K562 (cell line): Measurements from ENCODE around the gene CASP2. TPM values are rescaled to one million over a fixed set of nuclear protein-coding genes. Genes with fewer than 3 reads are reported as not detected.

Experiments
- BCOR ChIP-seq: fragments of 450-650 bp; IDR thresholded peaks from 2 replicates; pipeline ENCODE4 v1.6.1; 2016
- BRF1 ChIP-seq: IDR thresholded peaks from 3 replicates; pipeline ENCODE4 v1.6.1; 2011; ENCODE audit warnings: borderline replicate concordance, mild to moderate bottlenecking; ENCODE audit not compliant: insufficient read length; ENCODE audit errors: extremely low read depth
- ETS1 ChIP-seq: conservative IDR thresholded peaks from 2 replicates; pipeline ENCODE4 v1.6.1; 2011; ENCODE audit warnings: low read depth, mild to moderate bottlenecking, low read length; ENCODE audit not compliant: control insufficient read depth
- HDAC2 ChIP-seq: fragments of 450-650 bp; IDR thresholded peaks from 2 replicates; pipeline ENCODE4 v1.6.1; 2016; ENCODE audit warnings: mild to moderate bottlenecking
- KLF10 ChIP-seq: fragments of 250-450 bp; sonication (Bioruptor Pico); IDR thresholded peaks from 2 replicates; pipeline ENCODE4 v1.6.1; 2021; ENCODE audit warnings: matching md5 sums
- RBBP5 ChIP-seq: fragments of 200-600 bp; sonication (generic); IDR thresholded peaks from 2 replicates; pipeline ENCODE4 v1.6.1; 2012; ENCODE audit warnings: borderline replicate concordance, mild to moderate bottlenecking, low read length, control low read depth, inconsistent platforms; ENCODE audit not compliant: insufficient read depth, poor library complexity, severe bottlenecking
- REST ChIP-seq, 2 experiments: fragments of 450-650 bp; formaldehyde crosslinking in 1 of 2; IDR thresholded peaks; 2 replicates each; pipeline versions ENCODE4 v1.4.0 to v1.6.1; 2014 to 2020; ENCODE audit warnings: mild to moderate bottlenecking in 2 of 2, borderline replicate concordance in 1 of 2, low read depth in 1 of 2
- RNF2 ChIP-seq: sonication (generic); IDR thresholded peaks from 2 replicates; pipeline ENCODE4 v1.6.1; 2016
- STAT5A ChIP-seq: IDR thresholded peaks from 2 replicates; pipeline ENCODE4 v1.6.1; 2012; ENCODE audit warnings: low read length, inconsistent platforms, borderline replicate concordance
- TEAD2 ChIP-seq: fragments of 450-650 bp; IDR thresholded peaks from 2 replicates; pipeline ENCODE4 v1.6.1; 2016; ENCODE audit warnings: missing genetic modification characterization, control low read depth, missing compliant biosample characterization
- TEAD4 ChIP-seq, 2 experiments: sonication (generic) in 1 of 2; formaldehyde crosslinking in 1 of 2; IDR thresholded peaks; 2 replicates each; pipeline versions ENCODE4 v1.6.1 to v1.8.0; 2012 to 2022; ENCODE audit warnings: borderline replicate concordance in 1 of 2, inconsistent platforms in 1 of 2, low read length in 1 of 2, mild to moderate bottlenecking in 1 of 2, missing genetic modification reagents in 1 of 2
- THRAP3 ChIP-seq: fragments of 450-650 bp; IDR thresholded peaks from 2 replicates; pipeline ENCODE4 v1.6.1; 2016; ENCODE audit warnings: mild to moderate bottlenecking, inconsistent platforms, borderline replicate concordance
- ZNF175 ChIP-seq: fragments of 200-800 bp; sonication (Bioruptor generic); IDR thresholded peaks from 2 replicates; pipeline ENCODE4 v1.6.1; 2016; ENCODE audit warnings: low read depth, mild to moderate bottlenecking, missing genetic modification characterization, missing compliant biosample characterization
- polyA plus RNA-seq, 8 experiments: library from polyadenylated mRNA; depleted of rRNA in 4 of 8; stranded (reverse) in 5 of 8; unstranded in 3 of 8; fragments of >200 nt; fragmentation: Nextera tagmentation in 2 of 8; fragmentation: Illumina TruSeq in 1 of 8; extraction: Ambion mirVana in 2 of 8; extraction: Trizol in 1 of 8; gene quantifications; 2 replicates each; pipeline versions ENCODE4 v1.2.1 to v1.2.3, GENCODE V29; 2011 to 2014; ENCODE audit warnings: inconsistent platforms in 1 of 8, missing spikeins in 1 of 8
- total RNA-seq, 7 experiments: library from RNA; depleted of rRNA in 6 of 7; stranded (reverse); fragments of >200 nt in 6 of 7; fragmentation: Illumina TruSeq in 2 of 7; extraction: Trizol in 2 of 7; gene quantifications; 2 replicates each; pipeline versions ENCODE4 v1.2.1 to v1.2.3, GENCODE V29; 2011 to 2021; ENCODE audit warnings: low replicate concordance in 1 of 7
- TF ChIP-seq, protein P1 (sequence below): fragments of 250-450 bp; sonication (Bioruptor Pico); IDR thresholded peaks from 2 replicates; pipeline ENCODE4 v1.5.0; 2021; ENCODE audit warnings: mild to moderate bottlenecking, borderline replicate concordance

The CASP2 gene
- total and polyA plus RNA-seq, 9 of the 15 experiments (the other 6 are each of a cell fraction or from before 2014, with no cell fraction given): 18.8 to 64.9 (median 24.1) TPM

- no peak for TF ChIP-seq BRF1
- TF ChIP-seq TEAD4 (IDR thresholded peaks at IDR 0.05; ENCODE audit: low read length): peak; percentile 54
- TF ChIP-seq TEAD4 (CRISPR knock-in tag; IDR thresholded peaks at IDR 0.05; ENCODE audit: borderline replicate concordance): no peak
- TF ChIP-seq REST (IDR thresholded peaks at IDR 0.05; ENCODE audit: borderline replicate concordance): no peak
- TF ChIP-seq REST (CRISPR knock-in tag; IDR thresholded peaks at IDR 0.05; ENCODE audit: low read depth): peak; percentile 86
- peak; percentile 50 for TF ChIP-seq BCOR
- TF ChIP-seq, protein P1, sequence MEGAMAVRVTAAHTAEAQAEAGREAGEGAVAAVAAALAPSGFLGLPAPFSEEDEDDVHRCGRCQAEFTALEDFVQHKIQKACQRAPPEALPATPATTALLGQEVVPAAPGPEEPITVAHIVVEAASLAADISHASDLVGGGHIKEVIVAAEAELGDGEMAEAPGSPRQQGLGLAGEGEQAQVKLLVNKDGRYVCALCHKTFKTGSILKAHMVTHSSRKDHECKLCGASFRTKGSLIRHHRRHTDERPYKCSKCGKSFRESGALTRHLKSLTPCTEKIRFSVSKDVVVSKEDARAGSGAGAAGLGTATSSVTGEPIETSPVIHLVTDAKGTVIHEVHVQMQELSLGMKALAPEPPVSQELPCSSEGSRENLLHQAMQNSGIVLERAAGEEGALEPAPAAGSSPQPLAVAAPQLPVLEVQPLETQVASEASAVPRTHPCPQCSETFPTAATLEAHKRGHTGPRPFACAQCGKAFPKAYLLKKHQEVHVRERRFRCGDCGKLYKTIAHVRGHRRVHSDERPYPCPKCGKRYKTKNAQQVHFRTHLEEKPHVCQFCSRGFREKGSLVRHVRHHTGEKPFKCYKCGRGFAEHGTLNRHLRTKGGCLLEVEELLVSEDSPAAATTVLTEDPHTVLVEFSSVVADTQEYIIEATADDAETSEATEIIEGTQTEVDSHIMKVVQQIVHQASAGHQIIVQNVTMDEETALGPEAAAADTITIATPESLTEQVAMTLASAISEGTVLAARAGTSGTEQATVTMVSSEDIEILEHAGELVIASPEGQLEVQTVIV (CRISPR knock-in tag): no peak
- no peak for TF ChIP-seq TEAD2 (tag)
- peak; percentile 85 for TF ChIP-seq ETS1
- no peak for TF ChIP-seq KLF10
- TF ChIP-seq RBBP5: peak; percentile 87
- TF ChIP-seq ZNF175 (CRISPR knock-in tag): no peak
- peak; percentile 89; the same call in 1 of the 2 replicates for TF ChIP-seq HDAC2
- peak; percentile 96 for TF ChIP-seq RNF2
- TF ChIP-seq THRAP3: no peak; the same call in 1 of the 2 replicates
- TF ChIP-seq STAT5A: no peak; the same call in 1 of the 2 replicates
Observed at GRCh38 chr7:143287935-143288826, at the start of gene CASP2 (continued).
